ENCODE measurements around the gene OR5M3. TPM values are rescaled to one million over a fixed set of nuclear protein-coding genes. Genes with fewer than 3 reads are reported as not detected.

Gene OR5M3
- total RNA-seq, 2 experiments from 2014 or later, result not detected

DNA sequence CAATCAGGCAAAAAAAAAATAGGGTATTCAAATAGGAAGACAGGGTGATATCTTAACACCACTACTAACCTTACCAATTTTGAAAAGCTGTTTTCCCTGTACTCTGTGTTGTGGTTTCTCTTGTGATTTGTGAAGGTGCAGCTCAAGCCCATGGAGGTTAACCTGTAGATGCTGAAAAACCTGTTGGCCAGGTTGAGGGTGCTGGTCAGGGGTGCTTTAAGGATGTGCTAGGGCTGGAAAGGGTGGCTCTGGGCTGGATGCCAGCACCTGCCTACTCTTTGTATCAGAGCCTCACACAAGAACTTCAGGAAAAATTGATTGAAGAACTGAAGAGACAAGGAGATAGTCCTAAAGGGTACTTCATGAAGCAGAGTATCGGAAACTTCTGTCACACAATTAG is 36.3 kb upstream of the OR5M3 start:
- H3K9me3 ChIP-seq (ENCODE audit: control insufficient read depth in 1 of 2, insufficient read depth in 1 of 2, low read length in 2 of 2), result peaks cover 0 to 10% of the 10 kb centered on the region in 2 experiments
- no peak overlapping the region for H3K27ac ChIP-seq (ENCODE audit: low read depth in 1 of 2, low read length in 2 of 2)
- H3K9me3 Mint-ChIP-seq, result peaks cover 15% of the 10 kb centered on the region
- ATAC-seq (ENCODE audit: poor library complexity), result no peak
- no peaks in the 10 kb centered on the region for H3K27me3 Mint-ChIP-seq
- H3K36me3 Mint-ChIP-seq (ENCODE audit: low read depth), result no peaks in the 10 kb centered on the region
- DNase-seq, result no peak
- H3K36me3 ChIP-seq (ENCODE audit: insufficient read depth, low read length), result no peaks in the 10 kb centered on the region
- TF ChIP-seq, protein P1, sequence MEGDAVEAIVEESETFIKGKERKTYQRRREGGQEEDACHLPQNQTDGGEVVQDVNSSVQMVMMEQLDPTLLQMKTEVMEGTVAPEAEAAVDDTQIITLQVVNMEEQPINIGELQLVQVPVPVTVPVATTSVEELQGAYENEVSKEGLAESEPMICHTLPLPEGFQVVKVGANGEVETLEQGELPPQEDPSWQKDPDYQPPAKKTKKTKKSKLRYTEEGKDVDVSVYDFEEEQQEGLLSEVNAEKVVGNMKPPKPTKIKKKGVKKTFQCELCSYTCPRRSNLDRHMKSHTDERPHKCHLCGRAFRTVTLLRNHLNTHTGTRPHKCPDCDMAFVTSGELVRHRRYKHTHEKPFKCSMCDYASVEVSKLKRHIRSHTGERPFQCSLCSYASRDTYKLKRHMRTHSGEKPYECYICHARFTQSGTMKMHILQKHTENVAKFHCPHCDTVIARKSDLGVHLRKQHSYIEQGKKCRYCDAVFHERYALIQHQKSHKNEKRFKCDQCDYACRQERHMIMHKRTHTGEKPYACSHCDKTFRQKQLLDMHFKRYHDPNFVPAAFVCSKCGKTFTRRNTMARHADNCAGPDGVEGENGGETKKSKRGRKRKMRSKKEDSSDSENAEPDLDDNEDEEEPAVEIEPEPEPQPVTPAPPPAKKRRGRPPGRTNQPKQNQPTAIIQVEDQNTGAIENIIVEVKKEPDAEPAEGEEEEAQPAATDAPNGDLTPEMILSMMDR (IDR thresholded peaks at IDR 0.05), result no peak
- H3K27ac Mint-ChIP-seq, result no peak overlapping the region
- H3K4me1 ChIP-seq (ENCODE audit: insufficient read depth, low read length), result no peaks in the 10 kb centered on the region
- no peaks in the 10 kb centered on the region for H3K4me1 Mint-ChIP-seq (ENCODE audit: low read depth)
- intact Hi-C loops (cut with DNase I, micrococcal nuclease), result no loop called here
- H3K27me3 ChIP-seq (ENCODE audit: control insufficient read depth in 1 of 2, insufficient read depth in 2 of 2, low read length in 2 of 2), result no peaks in the 10 kb centered on the region
- no peak overlapping the region for H3K4me3 Mint-ChIP-seq
- H3K4me3 ChIP-seq (ENCODE audit: low read length), result no peak overlapping the region
- POLR2A ChIA-PET, result no interaction called here
- CTCF ChIA-PET, result no interaction called here

DNA sequence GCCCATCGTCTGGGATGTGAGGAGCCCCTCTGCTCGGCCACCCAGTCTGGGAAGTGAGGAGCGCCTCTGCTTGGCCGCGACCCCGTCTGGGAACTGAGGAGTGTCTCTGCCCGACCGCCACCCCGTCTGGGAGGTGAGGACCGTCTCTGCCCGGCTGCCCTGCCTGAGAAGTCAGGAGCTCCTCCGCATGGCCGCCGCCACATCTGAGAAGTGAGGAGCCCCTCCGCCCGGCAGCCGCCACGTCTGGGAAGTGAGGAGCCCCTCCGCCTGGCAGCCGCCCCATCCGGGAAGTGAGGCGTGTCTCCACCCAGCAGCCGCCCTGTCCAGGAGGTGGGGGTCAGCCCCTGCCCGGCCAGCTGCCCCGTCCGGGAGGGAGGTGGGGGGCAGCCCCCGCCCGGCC is 23.9 kb upstream of the OR5M3 start:
- CTCF ChIA-PET, result no interaction called here
- H3K36me3 Mint-ChIP-seq (ENCODE audit: low read depth), result no peaks in the 10 kb centered on the region
- H3K27me3 ChIP-seq (ENCODE audit: control insufficient read depth in 1 of 2, insufficient read depth in 2 of 2, low read length in 2 of 2), result no peaks in the 10 kb centered on the region
- no peak overlapping the region for H3K4me3 Mint-ChIP-seq
- ATAC-seq (ENCODE audit: poor library complexity) (no peak), DNase-seq (no peak)
- peaks cover 0 to 21% of the 10 kb centered on the region in 2 experiments for H3K9me3 ChIP-seq (ENCODE audit: control insufficient read depth in 1 of 2, insufficient read depth in 1 of 2, low read length in 2 of 2)
- H3K4me3 ChIP-seq (ENCODE audit: low read length), result no peak overlapping the region
- TF ChIP-seq, protein P1 (IDR thresholded peaks at IDR 0.05), result no peak
- H3K4me1 ChIP-seq (ENCODE audit: insufficient read depth, low read length), result no peaks in the 10 kb centered on the region
- H3K27me3 Mint-ChIP-seq, result no peaks in the 10 kb centered on the region
- H3K27ac ChIP-seq (ENCODE audit: low read depth in 1 of 2, low read length in 2 of 2), result no peak overlapping the region
- intact Hi-C loops (cut with DNase I, micrococcal nuclease), result no loop called here
- H3K4me1 Mint-ChIP-seq (ENCODE audit: low read depth), result no peaks in the 10 kb centered on the region
- H3K9me3 Mint-ChIP-seq, result peaks cover 10% of the 10 kb centered on the region
- H3K36me3 ChIP-seq (ENCODE audit: insufficient read depth, low read length), result no peaks in the 10 kb centered on the region
- POLR2A ChIA-PET, result no interaction called here
- no peak overlapping the region for H3K27ac Mint-ChIP-seq

DNA sequence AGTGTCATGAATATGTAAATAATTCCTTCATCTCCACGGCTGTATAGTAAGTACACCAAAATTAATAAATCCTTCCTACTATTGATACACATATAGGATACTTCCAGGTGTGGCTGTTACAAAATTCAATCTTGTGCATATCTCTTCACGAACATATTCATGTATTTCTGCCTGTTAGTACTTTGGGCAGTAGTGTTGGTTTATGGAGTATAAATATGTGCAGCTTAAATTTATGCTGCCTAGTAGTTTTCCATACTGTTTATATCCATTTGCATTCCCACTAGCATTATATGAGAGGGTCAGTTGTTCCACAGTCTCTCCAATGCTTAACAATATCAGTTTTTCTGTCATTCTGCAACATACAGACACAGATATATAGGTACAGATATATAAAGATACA is 22.0 kb upstream of the OR5M3 start:
- H3K4me3 ChIP-seq (ENCODE audit: low read length), result no peak overlapping the region

More for the DNA sequence above, 22.0 kb upstream of the OR5M3 start:
- peaks cover 11% of the 10 kb centered on the region for H3K9me3 Mint-ChIP-seq
- peaks cover 0 to 21% of the 10 kb centered on the region in 2 experiments for H3K9me3 ChIP-seq (ENCODE audit: control insufficient read depth in 1 of 2, insufficient read depth in 1 of 2, low read length in 2 of 2)
- intact Hi-C loops (cut with DNase I, micrococcal nuclease), result no loop called here
- TF ChIP-seq, protein P1 (IDR thresholded peaks at IDR 0.05), result no peak
- DNase-seq (no peak), ATAC-seq (ENCODE audit: poor library complexity) (no peak)
- no peaks in the 10 kb centered on the region for H3K36me3 ChIP-seq (ENCODE audit: insufficient read depth, low read length)
- no peaks in the 10 kb centered on the region for H3K4me1 Mint-ChIP-seq (ENCODE audit: low read depth)
- H3K4me1 ChIP-seq (ENCODE audit: insufficient read depth, low read length), result no peaks in the 10 kb centered on the region
- no peak overlapping the region for H3K27ac Mint-ChIP-seq
- H3K27me3 ChIP-seq (ENCODE audit: control insufficient read depth in 1 of 2, insufficient read depth in 2 of 2, low read length in 2 of 2), result no peaks in the 10 kb centered on the region
- H3K4me3 Mint-ChIP-seq, result no peak overlapping the region
- ChIA-PET POLR2A (no interaction called here), CTCF (no interaction called here)
- H3K27ac ChIP-seq (ENCODE audit: low read depth in 1 of 2, low read length in 2 of 2), result no peak overlapping the region
- no peaks in the 10 kb centered on the region for H3K27me3 Mint-ChIP-seq
- no peaks in the 10 kb centered on the region for H3K36me3 Mint-ChIP-seq (ENCODE audit: low read depth)
